HepG2 (cell line): Measurements from ENCODE around the gene COPS7A. TPM values are rescaled to one million over a fixed set of nuclear protein-coding genes. Genes with fewer than 3 reads are reported as not detected.

Experiments used
- ATAC-seq: fragments of 200-7000 bp; cut with Tn5 transposase; 3 replicates; pipeline ENCODE4 v1.9.1; 2020; ENCODE audit warnings: mild to moderate bottlenecking, moderate library complexity
- BruUV-seq: library from RNA; stranded (reverse); fragments of 400-500 nt; replicated peaks from 2 replicates; lab custom pipeline; 2021; lab: Mats Ljungman, UMichigan
- CTCF ChIA-PET: fragments of 300-600 bp; formaldehyde crosslinking; extraction: SDS; loops from one replicate; lab custom pipeline; 2021; ENCODE audit warnings: low total read pairs, inconsistent platforms, low intra/inter-chr PET ratio; lab: Yijun Ruan, JAX
- POLR2A ChIA-PET: fragments of 350-600 bp; sonication (Branson Sonifier 250); formaldehyde crosslinking; loops from one replicate; lab custom pipeline; 2020; ENCODE audit warnings: antibody characterized with exemption, inconsistent platforms; lab: Yijun Ruan, JAX
- DNase-seq: peaks from one replicate; pipeline ENCODE4 v3.0.0-alpha.2; 2015; ENCODE audit warnings: low spot score
- FAIRE-seq: peaks from 3 replicates; lab custom pipeline; 2011; peaks lifted over from hg19 to GRCh38; lab: Jason Lieb, UNC
- H2AFZ ChIP-seq: one replicate; pipeline ENCODE4 v1.6.1; 2011; ENCODE audit warnings: low read length, inconsistent platforms
- H3K27ac ChIP-seq: fragments of 300-600 bp; 3 replicates; pipeline ENCODE4 v1.8.0; 2011; ENCODE audit warnings: mixed run types, mild to moderate bottlenecking, mixed read lengths, low read length, inconsistent platforms; ENCODE audit not compliant: insufficient read depth; ENCODE audit errors: extremely low read length
- H3K27me3 ChIP-seq, 2 experiments: fragments of 200-600 bp in 1 of 2; 2 replicates in 1 of 2; 3 replicates in 1 of 2; pipeline versions ENCODE4 v1.6.0 to v1.8.0; 2011; ENCODE audit warnings: low read length in 2 of 2, mild to moderate bottlenecking in 2 of 2, moderate library complexity in 2 of 2, inconsistent platforms in 1 of 2; ENCODE audit not compliant: insufficient read depth in 2 of 2, control insufficient read depth in 1 of 2
- H3K36me3 ChIP-seq, 2 experiments: fragments of 200-600 bp in 1 of 2; replicated peaks in 1 of 2; 2 replicates in 1 of 2; 3 replicates in 1 of 2; pipeline versions ENCODE4 v1.5.1 to v1.8.0; 2011; ENCODE audit warnings: low read length in 2 of 2, inconsistent platforms in 1 of 2; ENCODE audit not compliant: insufficient read depth in 2 of 2, control insufficient read depth in 1 of 2
- H3K4me1 ChIP-seq: 2 replicates; pipeline ENCODE4 v1.5.1; 2012; ENCODE audit warnings: low read length, inconsistent platforms; ENCODE audit not compliant: insufficient read depth
- H3K4me2 ChIP-seq: 2 replicates; pipeline ENCODE4 v1.6.0; 2011; ENCODE audit warnings: low read depth, low read length, inconsistent platforms
- H3K4me3 ChIP-seq, 3 experiments: fragments of 200-600 bp in 1 of 3; sonication (generic), shearing (Covaris generic) in 1 of 3; replicated peaks in 1 of 3; 2 replicates each; pipeline ENCODE4 v1.5.1; 2011 to 2016; ENCODE audit warnings: low read length in 3 of 3, inconsistent platforms in 2 of 3, low read depth in 2 of 3, mild to moderate bottlenecking in 2 of 3, control low read depth in 1 of 3, mixed read lengths in 1 of 3; ENCODE audit not compliant: insufficient read depth in 1 of 3
- H3K79me2 ChIP-seq: one replicate; pipeline ENCODE4 v1.6.1; 2011; ENCODE audit warnings: low read length, inconsistent platforms; ENCODE audit not compliant: insufficient read depth
- H3K9ac ChIP-seq: 2 replicates; pipeline ENCODE4 v1.6.0; 2011; ENCODE audit warnings: mild to moderate bottlenecking, low read depth, low read length, inconsistent platforms; ENCODE audit not compliant: insufficient read depth
- H3K9me3 ChIP-seq: 2 replicates; pipeline ENCODE4 v1.5.1; 2012; ENCODE audit warnings: mild to moderate bottlenecking, low read length
- H4K20me1 ChIP-seq: 2 replicates; pipeline ENCODE4 v1.6.0; 2011; ENCODE audit warnings: inconsistent platforms, mild to moderate bottlenecking, low read length, moderate library complexity; ENCODE audit not compliant: insufficient read depth
- ATF1 ChIP-seq: IDR thresholded peaks from 2 replicates; pipeline ENCODE4 v1.6.1; 2016; ENCODE audit warnings: mild to moderate bottlenecking, control low read depth
- ATF7 ChIP-seq, 2 experiments: fragments of 450-650 bp in 1 of 2; sonication (generic) in 1 of 2; formaldehyde crosslinking in 1 of 2; IDR thresholded peaks; 2 replicates each; pipeline versions ENCODE4 v1.4.0 to v1.6.1; 2016 to 2020; ENCODE audit warnings: antibody characterized with exemption in 1 of 2, mild to moderate bottlenecking in 1 of 2, missing genetic modification reagents in 1 of 2
- FOXO1 ChIP-seq: sonication (generic); formaldehyde crosslinking; IDR thresholded peaks from 2 replicates; pipeline ENCODE4 v1.4.0; 2020; ENCODE audit warnings: missing genetic modification reagents
- GLMP ChIP-seq: sonication (generic); formaldehyde crosslinking; IDR thresholded peaks from 2 replicates; pipeline ENCODE4 v1.9.0; 2021; ENCODE audit warnings: missing genetic modification reagents, mild to moderate bottlenecking, borderline replicate concordance
- HDAC2 ChIP-seq: sonication (generic); formaldehyde crosslinking; IDR thresholded peaks from 2 replicates; pipeline ENCODE4 v1.4.0; 2020; ENCODE audit warnings: missing genetic modification reagents
- HNRNPL ChIP-seq: fragments of 200-400 bp; formaldehyde crosslinking; IDR thresholded peaks from 2 replicates; pipeline ENCODE4 v1.6.1; 2017; ENCODE audit warnings: mild to moderate bottlenecking, low read depth, low read length
- HNRNPLL ChIP-seq: fragments of 200-400 bp; formaldehyde crosslinking; IDR thresholded peaks from 2 replicates; pipeline ENCODE4 v1.6.1; 2017; ENCODE audit warnings: mild to moderate bottlenecking, low read depth, low read length; ENCODE audit not compliant: poor library complexity, severe bottlenecking
- HNRNPUL1 ChIP-seq: fragments of 200-400 bp; formaldehyde crosslinking; IDR thresholded peaks from 2 replicates; pipeline ENCODE4 v1.6.1; 2017; ENCODE audit warnings: low read depth, mild to moderate bottlenecking, low read length, moderate library complexity
- PHF21A ChIP-seq: sonication (generic); formaldehyde crosslinking; IDR thresholded peaks from 2 replicates; pipeline ENCODE4 v1.5.0; 2020; ENCODE audit warnings: mild to moderate bottlenecking, missing genetic modification reagents
- PHF8 ChIP-seq: sonication (generic); formaldehyde crosslinking; IDR thresholded peaks from 2 replicates; pipeline ENCODE4 v1.5.0; 2020; ENCODE audit warnings: missing genetic modification reagents
- THAP8 ChIP-seq: sonication (generic); formaldehyde crosslinking; IDR thresholded peaks from 2 replicates; pipeline ENCODE4 v1.5.1; 2020; ENCODE audit warnings: missing genetic modification reagents, mild to moderate bottlenecking, borderline replicate concordance
- TIGD3 ChIP-seq: sonication (generic); formaldehyde crosslinking; IDR thresholded peaks from 2 replicates; pipeline ENCODE4 v1.5.1; 2020; ENCODE audit warnings: mild to moderate bottlenecking, missing genetic modification reagents, borderline replicate concordance
- ZBTB20 ChIP-seq: sonication (generic); formaldehyde crosslinking; IDR thresholded peaks from 2 replicates; pipeline ENCODE4 v1.8.1; 2023; ENCODE audit warnings: missing genetic modification reagents, low read depth, mild to moderate bottlenecking, borderline replicate concordance
- ZNF232 ChIP-seq: sonication (generic); formaldehyde crosslinking; IDR thresholded peaks from 2 replicates; pipeline ENCODE4 v1.4.0; 2020; ENCODE audit warnings: missing genetic modification reagents, borderline replicate concordance
- ZNF563 ChIP-seq: sonication (generic); formaldehyde crosslinking; IDR thresholded peaks from 2 replicates; pipeline ENCODE4 v1.8.0; 2022; ENCODE audit warnings: mild to moderate bottlenecking, moderate library complexity, missing genetic modification reagents
- ZNF724P ChIP-seq: sonication (generic); formaldehyde crosslinking; IDR thresholded peaks from 2 replicates; pipeline ENCODE4 v1.8.0; 2022; ENCODE audit warnings: missing genetic modification reagents, borderline replicate concordance
- ZNF772 ChIP-seq: sonication (generic); formaldehyde crosslinking; IDR thresholded peaks from 2 replicates; pipeline ENCODE4 v1.5.0; 2020; ENCODE audit warnings: mild to moderate bottlenecking, missing genetic modification reagents
- WGBS: methylation state at CpG from one replicate; pipeline ENCODE4 v1.1.6; 2017; ENCODE audit warnings: low lambda C conversion rate; 5-methylcytosine and 5-hydroxymethylcytosine counted together
- in situ Hi-C: cut with HindIII; loops from 2 replicates; pipeline ENCODE4 v1.10.0; 2017; ENCODE audit warnings: low pct_unique_long_range_greater_than_20kb; ENCODE audit not compliant: extremely low pct_ligation_motif_present
- intact Hi-C: fragments of 100-400 bp; cut with micrococcal nuclease; formaldehyde crosslinking; loops from one replicate; pipeline ENCODE4 v1.10.0; 2022; ENCODE audit not compliant: unreplicated experiment
- polyA plus RNA-seq, 8 experiments: library from polyadenylated mRNA; depleted of rRNA in 3 of 8; stranded (reverse) in 7 of 8; unstranded in 1 of 8; fragments of >200 nt; fragmentation: Illumina TruSeq in 4 of 8; extraction: Trizol in 4 of 8; gene quantifications; 2 replicates each; pipeline versions ENCODE4 v1.2.1 to v1.2.3, GENCODE V29; 2011 to 2016; ENCODE audit warnings: low read depth in 4 of 8, missing spikeins in 1 of 8, mixed read lengths in 1 of 8; ENCODE audit not compliant: insufficient read depth in 1 of 8
- total RNA-seq, 5 experiments: library from RNA; depleted of rRNA; stranded (reverse); fragments of >200 nt; fragmentation: Illumina TruSeq; extraction: Trizol; gene quantifications; 2 replicates each; pipeline ENCODE4 v1.2.3, GENCODE V29; 2016; ENCODE audit warnings: low read depth in 1 of 5

Gene COPS7A
- total and polyA plus RNA-seq, 2 of the 13 experiments (the other 11 are each of a cell fraction or from before 2014, with no cell fraction given) = 40.0 to 73.6 TPM

GRCh38 chr12:6765634-6766581 is 42.1 kb downstream of the COPS7A start, which contains the start of gene PTMS (continued):
- TF ChIP-seq HDAC2 = no peak

- H3K4me1 ChIP-seq = peaks cover 74% of the 10 kb centered on the region
- CTCF ChIA-PET = interaction anchor here (1.2 to 2.3 kb wide), 2 partner anchors 13 kb away, joined by 4 to 13 read pairs; partner anchors contain the start of gene MLF2
- H2AFZ ChIP-seq = no peak overlapping the region
- intact Hi-C loops = no loop called here
- WGBS = under 1% methylated on average over 29 of the region's 88 CpGs
- in situ Hi-C loops = no loop called here
- H3K36me3 ChIP-seq = peaks cover 0 to 11% of the 10 kb centered on the region in 2 experiments; a peak in 1 of 5 replicates
- POLR2A ChIA-PET = interaction anchor here (0.5 to 8.3 kb wide), 13 partner anchors 10 to 179 kb away, joined by 3 to 162 read pairs (median 6); partner anchors contain the start of genes C12orf57, CD4, CDCA3 and COPS7A
- H3K9ac ChIP-seq = peak overlapping the region; percentile 90
- FAIRE-seq (no peak), ATAC-seq (peak; percentile 62), DNase-seq (peak; percentile 44)
- H4K20me1 ChIP-seq = 0 out of 2 replicates have a peak, but pooled peaks cover 6% of the 10 kb centered on the region
- no TSS peak for BruUV-seq
- H3K9me3 ChIP-seq = no peaks in the 10 kb centered on the region
- peaks cover 20% of the 10 kb centered on the region for H3K79me2 ChIP-seq
- H3K27ac ChIP-seq = peak overlapping the region; percentile 88
- H3K27me3 ChIP-seq = no peaks in the 10 kb centered on the region
- peak overlapping the region; percentile 81 to 91 (median 86) for H3K4me3 ChIP-seq
- H3K4me2 ChIP-seq = peak overlapping the region; percentile 93
- TF ChIP-seq ATF7 (IDR thresholded peaks at IDR 0.05) = no peak
- TF ChIP-seq ATF7 (CRISPR knock-in tag; IDR thresholded peaks at IDR 0.05) = no peak
- TF ChIP-seq ZBTB20 (CRISPR knock-in tag) = no peak
- peak; percentile 30; the same call in 1 of the 2 replicates for TF ChIP-seq PHF8
- TF ChIP-seq PHF21A (CRISPR knock-in tag) = 0 out of 2 replicates have a peak, but pooled peaks have one; percentile 5
- no peak for TF ChIP-seq ZNF563 (CRISPR knock-in tag)
- no peak for TF ChIP-seq TIGD3 (CRISPR knock-in tag)
- TF ChIP-seq ZNF724P (CRISPR knock-in tag) = no peak
- no peak for TF ChIP-seq ZNF772
- TF ChIP-seq FOXO1 (CRISPR knock-in tag) = no peak
- TF ChIP-seq THAP8 (CRISPR knock-in tag) = no peak
- no peak for TF ChIP-seq ZNF232 (CRISPR knock-in tag)
- TF ChIP-seq HNRNPLL = peak; percentile 53
- no peak for TF ChIP-seq GLMP (CRISPR knock-in tag)
- no peak for TF ChIP-seq HNRNPL
- no peak for TF ChIP-seq ATF1 (CRISPR knock-in tag)
- TF ChIP-seq HNRNPUL1 = no peak
Observed at GRCh38 chr12:6766651-6767349, 43.0 kb downstream of the COPS7A start.
